Measurements from ENCODE around the gene ZNF280D.
A peak's percentile ranks its signal among the peaks of the same experiment; 100 is the strongest.

The ZNF280D gene

DNA sequence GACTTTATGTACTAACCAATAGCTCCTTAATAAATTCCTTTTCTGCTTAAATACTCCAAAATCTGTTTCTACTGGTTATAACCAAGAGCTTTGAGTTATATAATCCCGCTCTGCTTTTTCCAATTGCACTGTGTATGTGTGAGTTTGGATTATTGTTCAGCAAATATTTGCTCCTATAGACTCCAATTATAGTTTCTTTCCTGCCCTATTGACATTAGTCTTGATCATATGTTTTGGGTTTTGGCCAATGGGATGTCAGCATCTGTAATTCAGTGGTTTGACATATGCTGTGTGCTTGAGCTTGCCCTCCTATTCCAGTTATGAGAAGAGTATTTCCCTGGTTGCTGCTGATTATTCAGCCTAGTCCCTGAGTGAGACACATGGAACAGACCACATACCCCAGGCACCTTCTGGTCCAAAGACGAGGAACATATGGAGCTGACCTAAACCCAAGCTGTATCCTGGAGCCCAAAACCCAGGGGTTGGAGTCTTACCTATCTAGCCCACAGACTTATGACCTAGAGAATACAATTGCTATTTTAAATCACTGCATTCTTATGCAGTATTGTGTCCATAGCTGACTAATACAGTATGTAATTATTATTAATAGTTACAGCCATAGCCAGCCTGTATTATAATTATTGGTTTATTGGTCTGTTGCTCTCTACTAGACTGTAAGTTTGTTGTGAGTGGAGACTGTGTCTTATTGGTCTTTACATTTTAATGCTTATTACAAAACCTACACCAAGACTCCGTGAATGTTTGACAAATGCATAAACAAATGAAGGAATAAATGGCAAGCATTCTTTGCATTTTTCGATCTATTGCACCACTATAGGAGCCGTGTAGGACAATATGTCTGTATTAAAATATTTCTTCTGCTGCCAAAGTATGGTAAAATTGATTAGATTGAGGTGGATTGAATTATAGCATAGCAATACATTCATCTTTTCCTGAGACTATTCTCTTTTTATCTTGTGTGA lies 11.7 kb upstream of the ZNF280D start:
- TF ChIP-seq CTCF (conservative IDR thresholded peaks at IDR 0.05): no peak
- no peak for TF ChIP-seq ZFX (IDR thresholded peaks at IDR 0.05)
- H3K27ac ChIP-seq: no peak overlapping the region

GRCh38 chr15:56741541-56741940 lies 8.2 kb upstream of the ZNF280D start:
- H3K27ac ChIP-seq: no peak overlapping the region
- TF ChIP-seq ZFX (IDR thresholded peaks at IDR 0.05): no peak

DNA sequence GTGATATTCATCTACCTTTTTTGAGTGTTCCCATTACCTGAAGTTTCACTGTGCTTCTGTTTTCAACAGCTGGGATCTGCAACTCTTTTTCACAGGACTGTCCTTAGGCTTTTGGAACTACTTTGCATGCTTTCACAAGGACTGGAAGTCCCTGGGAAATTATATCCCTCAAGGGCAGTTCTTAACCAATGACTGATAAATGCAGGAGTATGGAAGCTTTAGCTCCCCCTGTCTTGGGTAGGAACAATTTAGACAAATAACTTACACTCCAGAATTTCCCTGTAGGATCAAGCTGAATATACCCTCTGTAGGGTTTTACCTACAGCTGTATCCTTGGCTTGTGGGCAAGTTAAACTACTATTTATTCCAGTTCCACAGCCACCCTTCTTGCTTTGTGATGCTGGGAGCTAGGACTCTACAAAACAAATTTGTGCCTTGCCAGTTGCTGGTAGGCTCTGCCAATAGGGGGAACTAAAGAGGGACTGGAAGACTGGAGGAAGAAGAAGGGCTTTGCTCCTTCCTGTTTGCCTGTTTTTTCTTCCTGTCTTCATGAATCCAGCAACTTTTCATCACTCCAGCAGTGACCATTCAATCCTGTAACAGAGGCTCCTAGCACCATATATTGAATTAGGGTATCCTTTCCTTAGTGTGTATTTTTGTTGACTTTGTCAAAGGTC lies 6.8 kb upstream of the ZNF280D start:
- TF ChIP-seq ZFX (IDR thresholded peaks at IDR 0.05) (no peak), CTCF (conservative IDR thresholded peaks at IDR 0.05) (peak; percentile 38)
- H3K27ac ChIP-seq: no peak overlapping the region

- no peak overlapping the region for H3K27ac ChIP-seq
- TF ChIP-seq CTCF (conservative IDR thresholded peaks at IDR 0.05): no peak
These were observed 6.2 kb upstream of the ZNF280D start for GRCh38 chr15:56739474-56739873.

GRCh38 chr15:56737791-56738190 lies 4.5 kb upstream of the ZNF280D start:
- no peak for TF ChIP-seq CTCF (conservative IDR thresholded peaks at IDR 0.05)
- TF ChIP-seq ZFX (IDR thresholded peaks at IDR 0.05): no peak
- H3K27ac ChIP-seq: no peak overlapping the region

DNA sequence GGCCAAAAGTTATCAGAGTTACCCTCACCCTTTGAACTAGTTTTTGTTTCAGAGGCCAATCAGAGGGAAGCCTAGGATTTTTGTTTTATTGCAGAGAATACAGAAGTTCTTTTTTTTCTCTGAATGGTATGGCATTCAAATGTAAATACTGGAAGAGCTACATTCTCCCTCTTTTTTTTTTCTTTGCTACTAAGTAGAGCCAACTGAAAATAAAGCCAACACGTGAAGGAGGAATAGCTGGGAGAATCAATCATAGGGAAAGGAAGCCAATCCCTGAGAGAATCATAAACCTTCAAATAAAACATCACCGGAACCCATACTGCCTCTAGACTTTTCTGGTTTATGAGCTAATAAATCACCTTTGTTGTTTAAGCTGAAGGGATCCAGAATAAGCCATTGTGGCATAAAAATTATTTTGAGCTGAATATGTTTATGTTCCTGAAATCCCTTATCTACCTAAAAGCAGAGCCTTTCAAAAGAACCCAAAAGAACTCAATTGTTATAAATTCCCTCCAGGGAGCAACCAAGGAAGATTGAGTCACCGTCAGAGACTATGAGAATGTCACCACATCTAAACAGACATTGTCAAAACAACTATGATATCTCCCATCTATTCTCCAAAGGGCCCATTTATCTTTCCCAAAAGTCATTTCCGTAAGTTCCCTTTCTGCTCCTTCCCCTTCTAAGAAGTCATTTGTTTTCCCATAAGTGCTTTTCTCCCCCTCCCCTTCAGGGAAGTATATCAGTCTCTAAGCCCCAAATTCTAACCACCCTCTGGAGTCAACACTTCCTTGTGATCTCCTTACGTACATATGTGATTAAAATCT lies 3.8 kb upstream of the ZNF280D start:
- H3K27ac ChIP-seq: no peak overlapping the region
- TF ChIP-seq CTCF (conservative IDR thresholded peaks at IDR 0.05) (no peak), ZFX (IDR thresholded peaks at IDR 0.05) (no peak)

DNA sequence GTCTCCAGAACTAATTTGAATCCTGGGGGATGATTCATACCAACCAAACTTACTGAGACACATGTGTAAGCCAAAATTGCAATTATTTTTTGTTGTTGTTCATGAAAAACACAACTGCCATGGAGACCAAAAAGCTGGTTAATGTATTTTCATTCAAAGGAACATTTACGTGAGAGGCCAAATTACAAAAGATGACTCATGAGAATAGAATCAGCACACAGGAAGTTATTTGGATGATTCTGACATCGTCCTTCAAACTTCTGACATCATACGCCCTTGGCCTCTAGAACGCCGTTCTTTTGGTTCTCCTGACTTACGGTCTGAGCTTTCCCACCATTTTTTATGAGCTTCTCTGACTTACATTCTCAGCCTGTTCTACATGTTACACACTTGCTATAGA lies 3.0 kb upstream of the ZNF280D start:
- no peak for TF ChIP-seq CTCF (conservative IDR thresholded peaks at IDR 0.05)
- no peak for TF ChIP-seq ZFX (IDR thresholded peaks at IDR 0.05)
- no peak overlapping the region for H3K27ac ChIP-seq
